ENCODE data around the gene POMT2.

DNA sequence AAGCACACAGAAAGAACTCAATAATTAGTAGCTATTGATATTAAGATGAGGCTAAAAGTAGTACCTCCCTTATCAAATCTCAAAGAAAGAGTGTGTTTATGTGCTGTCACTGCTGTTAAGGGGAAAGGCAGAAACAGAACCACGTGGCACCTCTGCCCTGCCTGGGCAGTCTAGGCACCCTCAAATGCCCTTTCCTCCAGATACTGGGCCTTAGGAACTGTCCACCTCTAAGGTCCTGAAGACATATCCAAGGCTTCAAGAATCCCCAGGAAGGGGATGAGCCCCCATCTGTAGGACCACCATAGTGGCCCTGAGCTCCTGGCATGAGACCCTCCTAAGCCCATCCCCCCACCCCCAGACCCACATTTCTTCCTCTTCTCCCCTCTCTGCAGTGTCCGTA, 78.7 kb downstream of the POMT2 start:
- no peak for TF ChIP-seq POLR2A (IDR thresholded peaks at IDR 0.05; ENCODE audit: low read length)
- TF ChIP-seq GATA1 (IDR thresholded peaks at IDR 0.05; ENCODE audit: low read depth, low read length) = no peak

Data from erythroblast (primary cell).